H9 (cell line): ENCODE measurements around the gene OR52I1. TPM values are rescaled to one million over a fixed set of nuclear protein-coding genes. Genes with fewer than 3 reads are reported as not detected.

ENCODE experiments used
- DNase-seq: peaks from one replicate; pipeline ENCODE4 v3.0.0-alpha.2; 2017
- H2AFZ ChIP-seq: one replicate; pipeline ENCODE4 v1.6.1; 2013; ENCODE audit warnings: mild to moderate bottlenecking, low read length, control low read depth, moderate library complexity
- H2AK5ac ChIP-seq: 2 replicates; pipeline ENCODE4 v1.6.1; 2013; ENCODE audit warnings: low read length, control low read depth, mixed read lengths; ENCODE audit not compliant: insufficient read length
- H2BK120ac ChIP-seq: one replicate; pipeline ENCODE4 v1.6.1; 2013; ENCODE audit warnings: low read depth, mild to moderate bottlenecking, low read length, control low read depth, inconsistent platforms; ENCODE audit not compliant: poor library complexity, severe bottlenecking
- H2BK12ac ChIP-seq: 2 replicates; pipeline ENCODE4 v1.6.1; 2013; ENCODE audit warnings: low read length, control low read depth, mixed read lengths, low read depth; ENCODE audit not compliant: insufficient read length
- H2BK15ac ChIP-seq: 2 replicates; pipeline ENCODE4 v1.6.1; 2013; ENCODE audit warnings: low read depth, low read length, control low read depth
- H2BK20ac ChIP-seq: one replicate; pipeline ENCODE4 v1.6.1; 2013; ENCODE audit warnings: low read depth, mild to moderate bottlenecking, low read length, control low read depth, inconsistent platforms; ENCODE audit not compliant: poor library complexity, severe bottlenecking
- H2BK5ac ChIP-seq: 2 replicates; pipeline ENCODE4 v1.6.1; 2013; ENCODE audit warnings: low read length, control low read depth, mixed read lengths; ENCODE audit not compliant: insufficient read length
- H3K14ac ChIP-seq: 2 replicates; pipeline ENCODE4 v1.6.1; 2013; ENCODE audit warnings: low read length, control low read depth; ENCODE audit not compliant: insufficient read depth
- H3K18ac ChIP-seq: 2 replicates; pipeline ENCODE4 v1.6.1; 2013; ENCODE audit warnings: low read depth, mild to moderate bottlenecking, mixed read lengths, low read length, control low read depth; ENCODE audit not compliant: insufficient read length
- H3K23ac ChIP-seq: 2 replicates; pipeline ENCODE4 v1.6.1; 2013; ENCODE audit warnings: low read length, control low read depth, mixed read lengths, low read depth; ENCODE audit not compliant: insufficient read length
- H3K23me2 ChIP-seq: 2 replicates; pipeline ENCODE4 v1.6.1; 2013; ENCODE audit warnings: low read depth, mild to moderate bottlenecking, mixed read lengths, low read length, control low read depth; ENCODE audit not compliant: insufficient read length, poor library complexity, severe bottlenecking
- H3K27ac ChIP-seq: 2 replicates; pipeline ENCODE4 v1.5.1; 2013; ENCODE audit warnings: low read length, control low read depth, mixed read lengths, low read depth; ENCODE audit not compliant: insufficient read length
- H3K27me3 ChIP-seq: 2 replicates; pipeline ENCODE4 v1.6.1; 2013; ENCODE audit warnings: low read length, control low read depth, inconsistent platforms; ENCODE audit not compliant: insufficient read depth
- H3K4ac ChIP-seq: 2 replicates; pipeline ENCODE4 v1.6.1; 2013; ENCODE audit warnings: low read depth, mild to moderate bottlenecking, control low read depth, inconsistent platforms, low read length, moderate library complexity
- H3K4me1 ChIP-seq: 2 replicates; pipeline ENCODE4 v1.6.1; 2013; ENCODE audit warnings: low read length, control low read depth, inconsistent platforms; ENCODE audit not compliant: insufficient read depth
- H3K4me2 ChIP-seq: 2 replicates; pipeline ENCODE4 v1.6.1; 2013; ENCODE audit warnings: low read length, control low read depth, mixed read lengths; ENCODE audit not compliant: insufficient read length, insufficient read depth
- H3K56ac ChIP-seq: 2 replicates; pipeline ENCODE4 v1.6.1; 2013; ENCODE audit warnings: low read depth, mild to moderate bottlenecking, mixed read lengths, low read length, control low read depth; ENCODE audit not compliant: insufficient read length
- H3K79me1 ChIP-seq: 2 replicates; pipeline ENCODE4 v1.6.1; 2013; ENCODE audit warnings: low read depth, mild to moderate bottlenecking, moderate library complexity, low read length, control low read depth, inconsistent platforms; ENCODE audit not compliant: insufficient read depth, poor library complexity, severe bottlenecking
- H3K79me2 ChIP-seq: 2 replicates; pipeline ENCODE4 v1.6.1; 2013; ENCODE audit warnings: low read length, control low read depth, inconsistent platforms; ENCODE audit not compliant: insufficient read depth
- H3K9ac ChIP-seq: 2 replicates; pipeline ENCODE4 v1.6.1; 2013; ENCODE audit warnings: low read length, control low read depth, mixed read lengths; ENCODE audit not compliant: insufficient read length; ENCODE audit errors: extremely low read depth
- H3K9me3 ChIP-seq: one replicate; pipeline ENCODE4 v1.6.1; 2013; ENCODE audit warnings: low read depth, low read length, inconsistent platforms; ENCODE audit not compliant: control insufficient read depth
- H3T11ph ChIP-seq: one replicate; pipeline ENCODE4 v1.6.1; 2013; ENCODE audit warnings: mild to moderate bottlenecking, low read length, control low read depth, inconsistent platforms
- H4K20me1 ChIP-seq: one replicate; pipeline ENCODE4 v1.6.1; 2013; ENCODE audit not compliant: control insufficient read depth, insufficient read length, insufficient read depth
- H4K5ac ChIP-seq: 2 replicates; pipeline ENCODE4 v1.6.1; 2013; ENCODE audit warnings: low read depth, mild to moderate bottlenecking, mixed read lengths, low read length, control low read depth; ENCODE audit not compliant: insufficient read length
- H4K8ac ChIP-seq: replicated peaks from 2 replicates; pipeline ENCODE4 v1.6.1; 2013; ENCODE audit warnings: low read length, control low read depth, mixed read lengths, low read depth; ENCODE audit not compliant: insufficient read length
- H4K91ac ChIP-seq: 2 replicates; pipeline ENCODE4 v1.6.1; 2013; ENCODE audit warnings: low read depth, mild to moderate bottlenecking, moderate library complexity, mixed read lengths, low read length, control low read depth; ENCODE audit not compliant: insufficient read length
- H3K27ac Mint-ChIP-seq, 3 experiments: 2 replicates in 2 of 3; 3 replicates in 1 of 3; pipeline ENCODE4 v1.8.0; 2020 to 2021; ENCODE audit warnings: mixed read lengths in 3 of 3, mild to moderate bottlenecking in 1 of 3, moderate library complexity in 1 of 3
- H3K27me3 Mint-ChIP-seq: 2 replicates; pipeline ENCODE4 v1.8.0; 2021; ENCODE audit warnings: low read depth, mild to moderate bottlenecking, moderate library complexity, mixed read lengths
- H3K36me3 Mint-ChIP-seq, 3 experiments: 2 replicates in 2 of 3; 3 replicates in 1 of 3; pipeline ENCODE4 v1.8.0; 2020 to 2021; ENCODE audit warnings: low read depth in 3 of 3, mixed read lengths in 3 of 3; ENCODE audit not compliant: insufficient read depth in 1 of 3
- H3K4me1 Mint-ChIP-seq, 2 experiments: 2 replicates each; pipeline ENCODE4 v1.8.0; 2020; ENCODE audit warnings: mixed read lengths in 2 of 2
- H3K4me3 Mint-ChIP-seq, 2 experiments: 2 replicates in 1 of 2; 3 replicates in 1 of 2; pipeline ENCODE4 v1.8.0; 2020 to 2021; ENCODE audit warnings: mild to moderate bottlenecking in 2 of 2, mixed read lengths in 2 of 2, moderate library complexity in 1 of 2
- H3K9me3 Mint-ChIP-seq, 2 experiments: 2 replicates in 1 of 2; 3 replicates in 1 of 2; pipeline ENCODE4 v1.8.0; 2020; ENCODE audit warnings: mild to moderate bottlenecking in 2 of 2, mixed read lengths in 2 of 2, moderate library complexity in 1 of 2
- CTCF ChIP-seq: fragments of 200-600 bp; sonication (generic); conservative IDR thresholded peaks from 3 replicates; pipeline ENCODE4 v1.8.0; 2021; ENCODE audit warnings: antibody characterized with exemption, mild to moderate bottlenecking
- WGBS: extraction: QIAGEN DNeasy Blood & Tissue Kit; methylation state at CpG from one replicate; pipeline ENCODE4 v1.1.7; 2013; ENCODE audit warnings: missing lambda C conversion rate, low lambda C conversion rate, mixed read lengths; ENCODE audit not compliant: insufficient read length; ENCODE audit errors: extremely low coverage; 5-methylcytosine and 5-hydroxymethylcytosine counted together
- total RNA-seq: library from RNA; stranded (reverse); gene quantifications from 2 replicates; pipeline ENCODE4 v1.2.1, GENCODE V29; 2021

OR52I1 gene
- total RNA-seq, 1 experiment from 2014 or later = not detected

- Mint-ChIP-seq H3K4me1 (peaks cover 17 to 26% of the 10 kb centered on the region in 2 experiments), H3K9me3 (peaks cover 9 to 12% of the 10 kb centered on the region in 2 experiments), H3K27me3 (peaks cover 1% of the 10 kb centered on the region), H3K27ac (no peak overlapping the region), H3K36me3 (peaks cover 0 to 11% (median 8%) of the 10 kb centered on the region in 3 experiments; a peak in 3 of 7 replicates), H3K4me3 (no peak overlapping the region)
- H3K27ac ChIP-seq = no peak overlapping the region
- no peak overlapping the region for H3K4me2 ChIP-seq
- H3T11ph ChIP-seq = no peak overlapping the region
- no peak overlapping the region for H4K8ac ChIP-seq
- no CpG with 5 or more reads among the region's 18 CpGs for WGBS
- H3K79me1 ChIP-seq = no peaks in the 10 kb centered on the region
- no peak overlapping the region for H2BK15ac ChIP-seq
- no peak overlapping the region for H2BK12ac ChIP-seq
- H3K23ac ChIP-seq = no peak overlapping the region
- H2AK5ac ChIP-seq = no peak overlapping the region
- H4K91ac ChIP-seq = no peak overlapping the region
- H4K5ac ChIP-seq = no peak overlapping the region
- TF ChIP-seq CTCF = no peak
- no peaks in the 10 kb centered on the region for H4K20me1 ChIP-seq
- no peak overlapping the region for H3K56ac ChIP-seq
- no peaks in the 10 kb centered on the region for H3K27me3 ChIP-seq
- no peak overlapping the region for H3K14ac ChIP-seq
- H3K9me3 ChIP-seq = no peaks in the 10 kb centered on the region
- H3K79me2 ChIP-seq = no peaks in the 10 kb centered on the region
- no peak overlapping the region for H2AFZ ChIP-seq
- H2BK5ac ChIP-seq = no peak overlapping the region
- H2BK20ac ChIP-seq = no peak overlapping the region
- H3K9ac ChIP-seq = no peak overlapping the region
- no peaks in the 10 kb centered on the region for H3K23me2 ChIP-seq
- DNase-seq = no peak
- H3K4ac ChIP-seq = no peak overlapping the region
- peaks cover 9% of the 10 kb centered on the region; the same call in 1 of the 2 replicates for H3K4me1 ChIP-seq
- no peak overlapping the region for H3K18ac ChIP-seq
- no peak overlapping the region for H2BK120ac ChIP-seq
Observed at GRCh38 chr11:4569075-4569474, 24.8 kb upstream of the OR52I1 start.
